Activated CD4-positive, alpha-beta T cell treated with anti-CD3 and anti-CD28 coated beads, Interleukin-2, amount 50 U/mL, for 48 hours (primary cell): ENCODE measurements around the gene COL26A1.
"Not testable (repeated sequence)": the region's sequence is repeated elsewhere in the genome, so short reads cannot be mapped to it uniquely, and the experiment has no call there.

Experiments
- DNase-seq, 2 experiments: peaks; one replicate each; pipeline ENCODE4 v3.0.0-alpha.2; 2020

The COL26A1 gene

DNA sequence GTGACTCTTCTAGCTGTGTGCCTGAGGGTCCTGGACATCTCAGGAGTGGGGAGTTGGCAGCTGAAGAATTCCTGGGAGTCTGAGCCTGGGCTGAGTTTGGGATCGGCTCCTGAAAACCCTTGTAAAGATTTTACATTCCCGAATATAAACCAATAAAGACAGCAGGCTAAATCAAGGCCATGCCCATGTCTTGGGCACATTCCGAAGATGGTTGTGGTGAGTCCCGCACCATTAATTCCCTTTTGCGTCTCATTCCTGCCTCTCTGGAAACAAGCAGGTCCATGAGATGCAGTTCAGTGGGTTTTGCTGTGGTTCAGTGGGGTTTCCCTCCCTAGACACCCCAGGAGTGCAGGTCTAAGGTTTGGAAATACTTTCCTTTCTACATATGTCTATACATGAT, 90.9 kb downstream of the COL26A1 start:
- no peak for DNase-seq

DNA sequence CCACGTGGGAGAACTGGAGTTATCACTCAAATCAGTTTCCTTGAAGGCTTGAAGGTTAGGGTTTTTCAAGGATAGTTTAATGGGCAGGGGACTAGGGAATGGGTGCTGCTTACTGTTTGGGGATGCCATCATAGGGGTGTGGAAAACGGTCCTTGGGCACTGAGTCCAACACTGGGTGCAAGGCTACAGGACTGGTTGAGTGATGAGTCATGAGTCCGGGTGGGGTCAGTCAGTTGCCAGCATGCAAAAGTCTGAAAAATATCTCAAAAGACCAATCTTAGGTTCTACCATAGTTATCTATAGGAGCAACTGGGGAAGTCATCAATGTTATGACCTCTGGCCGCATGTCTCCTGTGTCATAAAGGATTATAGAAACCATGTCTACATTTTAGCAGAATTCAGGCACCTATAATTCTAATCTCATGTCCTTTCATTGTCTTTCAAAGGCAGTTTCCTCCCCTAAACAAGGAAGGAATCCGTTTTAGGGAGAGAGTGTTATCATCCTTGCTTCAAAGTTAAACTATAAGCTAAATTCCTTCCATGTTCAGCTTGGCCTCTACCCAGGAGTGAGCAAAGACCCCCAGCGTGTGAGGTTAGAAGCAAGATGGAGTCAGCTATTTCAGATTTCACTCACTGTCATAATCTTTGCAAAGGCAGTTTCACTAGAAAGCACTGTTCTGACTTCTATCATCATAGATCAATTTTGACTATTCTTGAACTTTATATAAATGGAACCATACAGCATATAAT, 94.5 kb downstream of the COL26A1 start:
- no peak for DNase-seq

DNA sequence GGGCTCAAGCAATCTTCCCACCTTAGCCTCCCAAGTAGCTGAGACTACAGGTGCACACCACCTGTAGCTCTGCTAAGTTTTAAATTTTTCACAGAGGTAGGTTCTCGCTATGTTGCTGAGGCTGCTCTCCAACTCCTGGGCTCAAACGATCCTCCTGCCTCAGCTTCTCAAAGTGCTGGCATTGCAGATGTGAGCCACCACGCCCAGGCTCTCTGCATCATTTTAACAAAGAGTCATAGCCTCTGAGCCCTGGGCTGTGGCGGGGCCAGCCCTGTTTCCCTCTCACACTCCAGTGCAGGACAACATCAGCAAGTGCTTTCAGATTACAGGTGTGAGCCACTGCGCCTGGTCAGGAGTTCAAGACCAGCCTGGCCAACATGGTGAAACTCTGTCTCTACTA, 102.5 kb downstream of the COL26A1 start:
- no peak for DNase-seq

DNA sequence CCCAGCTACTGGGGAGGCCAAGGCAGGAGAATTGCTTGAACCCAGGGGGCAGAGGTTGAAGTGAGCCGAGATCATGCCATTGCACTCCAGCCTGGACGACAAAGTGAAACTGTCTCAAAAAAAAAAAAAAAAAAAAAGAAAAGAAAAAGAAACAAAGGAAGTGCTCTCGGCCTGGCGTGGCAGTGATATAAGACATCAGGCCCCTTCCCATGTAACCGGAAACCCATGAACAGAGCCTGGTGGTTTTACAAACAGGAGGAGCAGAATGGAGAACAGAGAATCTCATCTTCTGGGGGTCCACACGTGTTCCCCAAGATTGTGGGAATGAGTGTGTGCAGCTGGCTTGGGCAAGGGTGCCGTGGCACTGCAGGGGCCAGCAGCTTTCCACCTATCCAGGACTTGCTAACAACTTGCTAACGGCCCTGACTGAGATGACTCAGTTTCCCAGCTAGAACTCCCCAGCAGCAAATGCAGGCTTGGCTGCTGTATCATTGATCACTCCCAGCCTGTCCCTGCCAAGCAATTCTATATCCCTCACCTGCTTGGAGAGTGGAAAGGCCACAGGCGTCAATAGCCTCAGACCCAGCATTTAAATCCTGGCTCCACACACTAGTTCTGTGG, 103.0 kb downstream of the COL26A1 start:
- DNase-seq: no peak

GRCh38 chr7:101466871-101467270, 104.2 kb downstream of the COL26A1 start:
- no peak for DNase-seq

- DNase-seq: no peak
These were observed 106.0 kb downstream of the COL26A1 start for GRCh38 chr7:101468546-101469275.

DNA sequence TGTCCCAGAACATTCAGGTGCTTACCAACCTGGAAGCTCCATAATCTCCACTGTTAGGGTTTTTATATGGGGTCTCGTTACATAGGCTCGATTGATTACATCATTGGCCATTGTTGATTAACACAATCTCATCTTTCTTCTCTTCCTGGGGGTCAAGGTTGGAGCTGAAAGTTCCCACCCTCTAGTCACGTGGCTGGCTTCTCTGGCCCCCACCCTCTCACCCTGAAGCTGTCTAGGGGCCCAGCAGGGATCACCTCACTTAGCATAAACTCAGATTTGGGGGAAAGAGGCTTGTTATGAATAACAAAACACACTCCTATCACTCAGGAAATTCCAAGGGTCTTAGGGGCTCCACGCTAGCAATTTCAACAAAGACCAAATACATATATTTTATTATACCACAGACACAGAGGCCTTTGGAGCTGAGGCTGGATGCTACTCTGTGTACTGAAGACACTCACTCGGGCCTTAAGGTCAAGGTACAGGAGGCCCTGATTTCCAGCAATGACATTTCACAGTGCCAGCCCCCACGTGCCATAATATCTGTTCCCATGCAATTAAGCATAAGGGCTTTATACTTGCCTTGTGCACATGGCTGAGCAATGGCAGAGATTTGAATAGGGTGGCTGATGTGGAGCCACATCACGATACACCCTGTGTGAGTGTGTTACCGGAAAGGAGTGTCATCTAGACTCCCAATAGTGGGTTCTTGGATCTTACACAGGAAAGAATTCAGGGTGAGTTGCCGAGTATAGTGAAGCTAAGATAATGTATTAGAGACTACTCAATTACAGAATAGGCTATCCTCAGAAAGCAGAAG, 108.2 kb downstream of the COL26A1 start:
- DNase-seq: no peak

GRCh38 chr7:101474178-101474577, 111.5 kb downstream of the COL26A1 start:
- DNase-seq: no peak

DNA sequence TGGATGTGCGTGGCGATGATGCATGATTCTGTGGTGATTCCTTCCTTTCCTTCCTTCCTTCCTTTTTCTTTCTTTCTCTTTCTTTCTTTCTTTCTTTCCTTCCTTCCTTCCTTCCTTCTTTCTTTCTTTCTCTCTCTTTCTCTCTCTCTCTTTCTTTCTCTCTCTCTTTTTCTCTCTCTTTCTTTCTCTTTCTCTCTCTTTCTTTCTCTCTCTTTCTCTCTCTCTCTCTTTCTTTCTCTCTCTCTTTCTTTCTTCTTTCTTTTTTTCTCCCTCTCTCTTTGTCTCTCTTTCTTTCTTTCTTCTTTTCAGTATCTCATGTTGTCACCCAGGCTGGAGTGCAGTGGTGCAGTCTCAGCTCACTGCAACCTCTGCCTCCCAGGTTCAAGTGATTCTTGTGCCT, 113.0 kb downstream of the COL26A1 start:
- DNase-seq: not testable (repeated sequence)

DNA sequence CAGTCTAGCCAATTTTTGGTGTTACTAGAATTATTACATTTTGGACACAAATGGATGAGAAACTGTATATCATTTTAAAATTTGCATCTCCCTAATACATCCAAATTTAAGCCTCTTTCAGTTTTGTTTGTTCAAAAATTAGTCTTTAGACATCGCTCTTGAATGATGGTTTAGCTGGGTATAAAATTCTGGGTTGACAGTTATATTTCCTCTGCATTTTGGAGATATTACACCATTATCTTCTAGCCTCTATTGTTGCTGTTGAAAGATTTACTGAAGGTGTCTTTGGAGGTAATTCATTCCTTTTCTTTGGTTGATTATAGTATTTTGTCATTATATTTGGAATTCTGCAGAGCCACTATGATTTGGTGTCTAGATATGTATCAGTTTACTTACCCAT, 116.5 kb downstream of the COL26A1 start:
- no peak for DNase-seq

- not testable (repeated sequence) for DNase-seq
These were observed 123.4 kb downstream of the COL26A1 start for GRCh38 chr7:101486056-101486432.

- DNase-seq: no peak
These were observed 123.9 kb downstream of the COL26A1 start for GRCh38 chr7:101486433-101487104.

- DNase-seq: no peak
These were observed 124.4 kb downstream of the COL26A1 start for GRCh38 chr7:101487105-101487458.

DNA sequence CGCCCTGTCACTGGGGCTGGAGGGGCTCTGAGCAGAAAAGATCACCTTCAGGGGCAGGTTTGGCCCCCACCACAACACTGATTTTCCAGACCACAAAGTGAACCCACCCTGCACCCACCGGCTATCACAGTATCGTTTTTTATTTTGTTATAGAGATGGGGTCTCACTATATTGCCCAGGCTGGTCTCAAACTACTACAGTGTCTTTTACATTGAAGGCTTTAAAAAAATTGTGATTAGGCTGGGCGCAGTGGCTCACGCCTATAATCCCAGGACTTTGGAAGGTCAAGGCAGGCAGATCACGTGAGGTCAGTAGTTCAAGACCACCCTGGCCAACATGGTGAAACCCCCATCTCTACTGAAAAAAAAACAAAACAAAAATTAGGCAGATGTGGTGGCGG, 125.1 kb downstream of the COL26A1 start:
- no peak for DNase-seq

GRCh38 chr7:101488826-101489572, 126.3 kb downstream of the COL26A1 start:
- DNase-seq: no peak

GRCh38 chr7:101490439-101490838, 127.8 kb downstream of the COL26A1 start:
- DNase-seq: not testable (repeated sequence)

DNA sequence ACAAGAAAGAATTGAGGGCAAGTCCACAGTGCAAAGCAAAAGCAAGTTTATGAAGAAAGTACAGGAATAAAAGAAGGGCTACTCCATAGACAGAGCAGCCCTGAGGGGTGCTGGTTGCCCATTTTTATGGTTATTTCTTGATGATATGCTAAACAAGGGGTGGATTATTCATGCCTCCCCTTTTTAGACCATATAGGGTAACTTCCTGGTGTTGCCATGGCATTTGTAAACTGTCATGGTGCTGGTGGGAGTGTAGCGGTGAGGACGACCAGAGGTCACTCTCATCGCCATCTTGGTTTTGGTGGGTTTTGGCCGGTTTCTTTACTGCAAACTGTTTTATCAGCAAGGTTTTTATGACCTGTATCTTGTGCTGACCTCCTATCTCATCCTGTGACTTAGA, 128.8 kb downstream of the COL26A1 start:
- not testable (repeated sequence) for DNase-seq

DNA sequence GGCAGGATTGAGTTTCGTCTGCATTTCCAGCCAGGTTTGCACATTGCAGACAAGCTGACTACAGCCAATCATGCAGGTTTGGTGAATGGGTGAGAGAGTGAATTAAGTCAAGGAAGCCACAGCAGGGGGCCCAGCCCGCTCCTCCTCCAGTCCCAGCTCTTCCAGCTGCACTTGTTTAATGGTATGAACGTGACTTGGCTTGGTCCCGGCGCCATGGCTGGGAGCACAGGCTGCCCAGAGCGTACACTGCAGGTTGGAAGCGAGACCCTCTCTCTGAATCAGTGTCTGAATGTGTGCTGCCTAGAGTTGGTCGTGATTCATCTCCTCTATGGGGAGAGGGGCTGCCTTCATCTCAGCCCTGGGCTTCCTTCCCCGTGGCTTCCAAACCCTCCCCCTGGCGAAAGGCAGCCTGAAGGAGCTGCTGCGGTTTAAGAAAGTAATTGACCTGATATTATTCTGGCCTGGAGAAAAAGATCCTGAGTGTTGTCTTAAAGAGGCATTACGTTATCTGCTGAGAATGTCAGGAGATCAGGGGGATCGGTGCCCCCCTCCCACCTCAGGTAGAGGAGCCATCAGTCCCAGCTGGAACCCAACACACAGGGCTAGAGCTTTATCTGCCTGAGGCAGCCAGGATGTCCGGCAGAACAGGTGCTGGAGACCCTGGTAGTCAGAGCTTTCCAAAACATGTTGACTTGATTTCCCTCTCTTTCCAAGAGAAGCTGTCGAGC, 132.1 kb downstream of the COL26A1 start:
- no peak for DNase-seq

DNA sequence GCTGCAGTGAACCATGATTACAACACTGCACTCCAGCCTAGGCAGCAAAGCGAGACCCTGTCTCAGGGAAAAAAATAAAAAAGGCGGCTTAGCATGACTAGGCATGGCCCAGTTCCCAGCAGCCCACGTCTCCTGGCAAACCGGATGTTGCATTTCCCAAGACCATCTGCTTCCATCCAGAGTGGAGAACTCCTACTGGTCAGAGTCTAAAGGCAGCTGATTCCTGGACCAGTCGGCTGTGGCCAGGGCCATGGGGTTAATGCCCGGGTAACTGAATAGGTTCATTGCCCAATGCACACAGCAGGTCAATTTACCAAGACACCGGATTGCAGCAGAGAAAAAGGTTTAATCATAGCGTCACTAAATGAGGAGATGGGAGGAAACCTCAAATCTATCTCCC, 133.3 kb downstream of the COL26A1 start:
- DNase-seq: no peak

GRCh38 chr7:101501351-101501750, 138.7 kb downstream of the COL26A1 start:
- DNase-seq: no peak

- DNase-seq: no peak
These were observed 139.9 kb downstream of the COL26A1 start for GRCh38 chr7:101502466-101503098.
